ENCODE measurements around the gene PIWIL4.
"Not testable (repeated sequence)": the region's sequence is repeated elsewhere in the genome, so short reads cannot be mapped to it uniquely, and the experiment has no call there.

PIWIL4 gene

GRCh38 chr11:94585399-94585798, 18.2 kb downstream of the PIWIL4 start:
- no peak for DNase-seq (ENCODE audit: low read depth)

- no peak for DNase-seq (ENCODE audit: low read depth)
Observed at GRCh38 chr11:94586546-94586945, 19.4 kb downstream of the PIWIL4 start.

- no peak for DNase-seq (ENCODE audit: low read depth)
Observed at GRCh38 chr11:94586978-94587377, 19.8 kb downstream of the PIWIL4 start.

GRCh38 chr11:94588366-94588942, 21.3 kb downstream of the PIWIL4 start:
- DNase-seq (ENCODE audit: low read depth), result no peak

- no peak for DNase-seq (ENCODE audit: low read depth)
Observed at GRCh38 chr11:94590352-94591041, 23.3 kb downstream of the PIWIL4 start.

GRCh38 chr11:94593030-94593429, 25.9 kb downstream of the PIWIL4 start:
- no peak for DNase-seq (ENCODE audit: low read depth)

- DNase-seq (ENCODE audit: low read depth), result no peak
Observed at GRCh38 chr11:94595076-94595475, 27.9 kb downstream of the PIWIL4 start.

- DNase-seq (ENCODE audit: low read depth), result peak; percentile 45
Observed at GRCh38 chr11:94597896-94598295, 30.7 kb downstream of the PIWIL4 start.

- DNase-seq (ENCODE audit: low read depth), result no peak
Observed at GRCh38 chr11:94599510-94599909, 32.3 kb downstream of the PIWIL4 start.

GRCh38 chr11:94602430-94603372, 35.5 kb downstream of the PIWIL4 start:
- DNase-seq (ENCODE audit: low read depth), result peak; percentile 84

- no peak for DNase-seq (ENCODE audit: low read depth)
Observed at GRCh38 chr11:94603587-94603986, 36.4 kb downstream of the PIWIL4 start.

GRCh38 chr11:94604482-94604881, 37.3 kb downstream of the PIWIL4 start:
- DNase-seq (ENCODE audit: low read depth), result no peak

- no peak for DNase-seq (ENCODE audit: low read depth)
Observed at GRCh38 chr11:94613120-94613519, 46.0 kb downstream of the PIWIL4 start.

- peak; percentile 83 for DNase-seq (ENCODE audit: low read depth)
Observed at GRCh38 chr11:94623120-94623735, 56.1 kb downstream of the PIWIL4 start.

GRCh38 chr11:94625422-94625821, 58.3 kb downstream of the PIWIL4 start:
- DNase-seq (ENCODE audit: low read depth), result not testable (repeated sequence)

- DNase-seq (ENCODE audit: low read depth), result not testable (repeated sequence)
Observed at GRCh38 chr11:94627003-94627560, 59.9 kb downstream of the PIWIL4 start.

- DNase-seq (ENCODE audit: low read depth), result no peak
Observed at GRCh38 chr11:94629741-94630140, 62.6 kb downstream of the PIWIL4 start.

- no peak for DNase-seq (ENCODE audit: low read depth)
Observed at GRCh38 chr11:94630221-94630620, 63.1 kb downstream of the PIWIL4 start.

- DNase-seq (ENCODE audit: low read depth), result no peak
Observed at GRCh38 chr11:94632356-94632755, 65.2 kb downstream of the PIWIL4 start.

- no peak for DNase-seq (ENCODE audit: low read depth)
Observed at GRCh38 chr11:94635072-94635471, 67.9 kb downstream of the PIWIL4 start.

GRCh38 chr11:94636388-94636949, 69.3 kb downstream of the PIWIL4 start:
- DNase-seq (ENCODE audit: low read depth), result no peak
